Esophagus mucosa (tissue), 1 donor: ENCODE data around the gene KIF12. TPM values are rescaled to one million over a fixed set of nuclear protein-coding genes. Genes with fewer than 3 reads are reported as not detected.
"Not testable (repeated sequence)": the region's sequence is repeated elsewhere in the genome, so short reads cannot be mapped to it uniquely, and the experiment has no call there.

Experiments used
- ATAC-seq: fragments of 200-7000 bp; cut with Tn5 transposase; one replicate; pipeline ENCODE4 v1.9.1; 2020
- total RNA-seq: library from RNA; stranded (reverse); gene quantifications from one replicate; pipeline ENCODE4 v1.2.4, GENCODE V29; 2023
- donor health status: DM: yes; HTN: yes; CAD: no.

KIF12 gene
- total RNA-seq, 1 donor from 2014 or later: 0.56 TPM

DNA sequence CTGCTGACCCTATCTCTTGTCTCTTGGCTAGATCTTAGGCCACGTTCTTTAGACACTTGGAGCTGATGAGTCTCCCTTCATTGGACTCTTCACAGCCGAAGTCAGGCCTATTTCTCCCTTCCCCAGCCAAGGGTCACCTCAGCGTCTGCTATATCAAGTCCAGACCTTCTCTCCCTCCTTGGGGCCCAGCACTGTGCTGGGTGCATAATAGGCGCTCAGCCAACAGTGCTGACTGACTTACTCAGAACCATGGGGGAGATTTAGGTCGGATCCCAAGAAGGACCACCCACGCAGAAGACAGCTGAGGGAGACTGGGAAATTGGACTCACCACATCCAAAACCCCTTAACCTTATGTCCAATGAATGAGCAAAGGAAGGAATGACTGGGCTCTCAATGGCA is 15.4 kb downstream of the KIF12 start:
- ATAC-seq: no peak

- not testable (repeated sequence) for ATAC-seq
Measured at GRCh38 chr9:114082763-114083412, 16.2 kb downstream of the KIF12 start.

DNA sequence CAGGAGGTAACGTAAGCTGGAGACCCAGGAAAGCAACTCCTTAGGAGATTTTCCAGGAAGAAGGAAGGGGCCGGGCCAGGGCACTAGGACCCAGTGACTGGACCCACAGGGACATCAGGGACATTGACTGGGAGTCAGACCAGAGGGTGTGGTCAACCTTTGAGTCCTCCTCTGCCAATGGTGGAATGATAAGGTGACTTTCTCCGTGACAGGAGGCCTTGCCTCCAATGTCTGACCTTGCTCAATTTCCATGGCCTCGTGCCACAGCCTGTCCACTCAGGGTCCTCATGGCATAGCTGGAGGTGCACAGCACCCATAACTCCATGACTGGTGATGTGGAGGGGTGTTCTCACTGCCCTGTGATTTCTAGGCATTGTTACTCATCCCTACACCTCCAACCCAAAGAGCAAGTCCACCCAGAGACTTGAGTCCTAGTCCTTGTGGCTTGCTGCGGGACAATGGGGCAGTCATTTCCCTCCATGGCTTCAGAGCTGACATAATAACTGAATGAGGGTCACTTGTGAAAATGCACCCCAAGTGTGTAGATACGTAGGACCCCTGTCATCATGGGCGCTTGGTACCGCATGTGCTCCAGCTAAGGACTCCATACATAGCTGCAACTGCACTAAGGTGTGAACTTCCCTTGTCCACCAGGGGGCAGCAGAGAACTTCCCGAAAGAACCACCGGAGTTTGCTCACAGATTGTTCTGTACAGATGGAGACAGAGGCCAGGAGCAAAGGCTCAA is 16.9 kb downstream of the KIF12 start:
- peak; percentile 88 for ATAC-seq

DNA sequence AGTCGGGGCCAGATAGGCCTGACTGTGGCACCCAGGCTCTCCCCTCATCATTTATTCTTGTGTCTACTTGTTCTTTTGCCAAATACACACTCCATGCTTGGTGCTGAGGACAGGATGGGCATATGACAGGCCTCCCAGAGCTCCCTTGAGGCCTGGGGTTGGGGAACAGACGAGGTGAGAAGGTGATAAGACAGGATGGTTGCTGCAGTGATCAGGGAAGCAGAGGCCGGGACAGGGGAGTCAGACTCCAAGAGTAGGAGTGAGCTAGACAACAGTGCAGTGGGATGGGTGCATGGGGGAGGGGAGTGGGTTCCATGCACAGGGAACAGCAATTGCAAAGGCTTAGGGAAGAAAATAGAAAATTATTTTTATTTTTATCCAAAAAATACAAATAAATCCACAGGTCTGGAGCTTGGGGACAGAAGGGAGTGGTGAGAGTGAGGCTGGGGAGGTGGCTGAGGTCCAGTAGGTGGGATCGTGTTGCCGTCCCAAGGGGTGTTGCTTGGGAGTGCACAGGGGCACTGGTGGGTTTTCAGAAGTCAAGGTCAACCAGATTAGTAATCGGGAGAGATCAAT is 17.6 kb downstream of the KIF12 start:
- no peak for ATAC-seq

- no peak for ATAC-seq
Measured at GRCh38 chr9:114080773-114081440, 18.2 kb downstream of the KIF12 start.

DNA sequence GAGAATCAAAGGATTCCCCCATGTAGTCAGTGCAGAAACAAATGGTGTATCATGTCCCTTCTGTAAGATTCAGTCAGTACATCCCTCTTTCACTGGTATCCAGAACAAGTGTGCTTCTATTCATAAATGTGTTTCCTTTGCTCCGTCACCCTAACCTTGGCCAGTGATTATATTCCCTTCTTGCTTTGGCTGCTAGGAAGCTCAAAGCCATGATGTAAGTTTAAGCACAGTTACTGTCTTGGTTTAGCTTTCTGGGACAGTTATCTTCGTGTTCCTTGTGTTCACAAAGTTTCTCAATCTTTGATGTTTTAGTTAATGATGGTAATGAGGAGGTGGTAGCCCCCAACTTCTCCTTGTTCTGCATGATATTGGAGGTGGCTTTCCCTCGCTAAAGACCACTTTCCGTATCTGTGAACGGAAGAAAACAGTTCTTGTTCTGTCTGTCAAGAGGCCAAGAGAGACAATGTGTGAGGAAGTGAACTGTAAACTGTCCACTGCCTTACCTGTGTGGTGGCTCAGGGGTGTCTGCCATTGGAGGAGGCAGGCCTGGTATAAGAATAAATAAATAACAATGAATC is 18.8 kb downstream of the KIF12 start:
- no peak for ATAC-seq

DNA sequence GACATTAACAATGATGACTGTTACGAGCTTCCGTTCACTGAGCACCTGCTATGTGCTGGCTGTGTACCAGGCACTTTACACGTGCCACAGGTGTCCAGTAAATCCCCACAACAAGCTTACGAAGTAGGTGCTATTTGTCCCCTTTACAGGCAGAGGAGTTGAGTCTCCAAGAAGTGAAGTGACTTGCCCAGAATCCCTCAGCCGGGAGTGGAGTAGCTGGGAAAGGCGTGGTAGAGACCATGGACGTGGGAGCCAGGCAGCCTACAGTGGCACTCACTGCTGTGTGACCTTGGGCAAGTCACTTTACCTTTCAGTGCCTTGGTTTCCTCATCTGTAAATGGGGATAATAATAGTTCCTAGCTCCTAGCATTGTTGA is 20.3 kb downstream of the KIF12 start:
- ATAC-seq: no peak

- no peak for ATAC-seq
Measured at GRCh38 chr9:114078021-114078780, 20.9 kb downstream of the KIF12 start, which contains the start of gene AMBP. TSS of gene AMBP (minus strand) at chr9:114078300. CDS start at chr9:114078209, 91 bp downstream.

GRCh38 chr9:114077162-114077837 is 21.8 kb downstream of the KIF12 start:
- no peak for ATAC-seq

DNA sequence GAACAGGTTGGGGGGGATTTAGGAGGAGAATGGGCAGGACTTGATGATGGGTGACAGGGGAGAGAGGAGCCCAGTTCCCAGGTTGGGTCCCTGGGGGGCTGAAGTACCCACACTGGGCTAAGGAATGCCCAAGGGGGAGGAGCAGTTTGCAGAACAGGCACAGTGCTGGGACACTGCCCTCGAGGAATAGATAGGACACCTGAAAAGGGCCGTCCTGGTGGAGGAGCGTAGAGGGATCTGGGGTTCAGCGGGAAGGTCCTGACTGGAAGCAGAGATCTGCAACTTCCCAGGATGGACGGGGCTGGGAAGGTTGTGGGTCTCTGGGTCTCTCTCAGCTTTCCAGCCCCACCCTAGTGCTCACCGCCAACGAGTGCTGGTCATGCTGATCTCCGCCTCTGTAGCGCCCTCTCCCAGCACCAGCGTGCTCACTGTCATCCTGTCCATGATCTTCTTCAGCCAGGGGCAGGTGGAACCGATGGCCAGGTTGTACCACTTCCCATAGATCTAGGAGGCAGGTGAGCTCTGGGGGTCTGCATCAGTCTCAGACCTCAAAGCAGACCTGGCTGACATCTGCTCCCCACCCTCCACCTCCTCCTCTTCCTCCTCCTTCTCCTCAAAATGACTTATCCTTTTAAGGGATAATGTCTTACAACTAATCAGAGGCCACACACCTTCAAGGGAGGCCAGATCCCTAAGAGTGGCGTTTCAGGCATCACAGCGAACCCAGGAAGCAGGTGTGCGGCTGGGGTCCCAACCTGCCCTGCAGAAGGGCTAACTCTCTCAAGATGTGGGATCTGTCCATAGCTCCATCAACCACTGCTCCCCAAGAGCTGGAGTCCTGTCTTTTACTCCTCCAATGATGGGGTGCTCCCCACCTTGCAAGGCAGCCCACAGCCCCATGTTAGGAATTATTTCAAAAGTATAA is 22.6 kb downstream of the KIF12 start:
- ATAC-seq: no peak

DNA sequence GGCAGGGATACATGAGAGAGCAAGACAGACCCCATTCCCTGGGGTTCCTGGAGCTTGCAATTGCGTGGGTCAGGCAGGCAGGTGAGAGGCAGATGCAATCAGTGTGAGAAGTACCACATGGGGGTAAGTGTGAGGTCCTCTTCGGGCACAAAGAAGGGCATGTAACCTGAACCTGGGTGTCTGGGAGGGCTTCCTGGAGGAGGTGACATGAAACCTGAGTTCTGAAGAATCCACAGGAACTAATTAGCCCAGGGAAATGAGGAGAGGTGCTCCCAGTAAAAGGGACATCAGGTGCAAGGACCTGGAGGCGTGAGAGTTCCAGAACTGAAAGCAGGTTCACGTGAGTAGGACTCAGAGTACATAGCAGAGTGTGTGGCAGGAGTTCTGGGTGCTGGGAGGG is 23.5 kb downstream of the KIF12 start:
- ATAC-seq: no peak

- ATAC-seq: peak; percentile 60
Measured at GRCh38 chr9:114072184-114073140, 26.6 kb downstream of the KIF12 start.

GRCh38 chr9:114071197-114071795 is 27.8 kb downstream of the KIF12 start:
- ATAC-seq: peak; percentile 76

DNA sequence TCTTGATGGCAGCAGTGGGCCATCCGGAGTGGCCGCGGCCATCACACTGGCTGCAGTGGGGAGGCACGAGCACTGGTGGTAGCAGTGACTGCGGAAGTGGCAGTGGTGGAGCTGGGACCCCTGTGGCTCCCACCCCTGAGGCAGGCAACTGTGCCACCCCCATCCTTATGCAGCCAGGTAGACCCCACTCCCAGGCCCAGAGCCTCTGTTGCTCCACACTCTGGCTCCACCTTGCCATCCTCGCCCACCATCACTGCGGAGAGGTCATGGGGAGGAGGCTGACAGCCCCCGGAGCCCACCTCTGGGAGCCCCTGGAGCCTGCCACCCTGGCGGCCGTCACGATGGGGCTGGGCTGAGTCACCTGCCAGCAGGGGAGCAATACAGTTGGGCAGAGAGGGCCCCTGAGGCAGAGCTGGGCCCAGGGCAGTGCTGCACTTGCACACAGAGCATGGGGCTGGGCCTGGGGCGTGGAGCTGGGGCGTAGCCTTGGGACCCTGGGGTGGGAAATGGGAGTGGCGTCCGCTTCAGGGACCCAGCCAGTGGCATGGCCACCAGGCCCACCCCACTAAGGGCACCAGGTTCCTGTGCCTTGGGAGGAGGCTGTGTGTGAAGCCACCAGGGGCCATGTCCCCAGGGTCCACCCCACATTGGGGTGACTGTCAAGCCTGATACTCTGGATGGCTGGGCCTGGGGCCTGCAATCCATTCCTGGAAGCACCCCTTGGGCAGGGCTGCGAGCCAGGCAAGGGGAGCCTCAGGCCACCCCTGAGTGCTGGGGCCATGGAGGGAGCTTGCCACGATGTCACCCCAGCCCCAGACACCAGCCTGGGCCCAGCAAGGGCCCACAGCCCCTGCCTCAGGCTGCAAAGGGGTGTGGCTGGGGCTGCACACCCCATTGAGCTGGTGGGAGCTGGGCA is 28.6 kb downstream of the KIF12 start:
- ATAC-seq: peak; percentile 33

DNA sequence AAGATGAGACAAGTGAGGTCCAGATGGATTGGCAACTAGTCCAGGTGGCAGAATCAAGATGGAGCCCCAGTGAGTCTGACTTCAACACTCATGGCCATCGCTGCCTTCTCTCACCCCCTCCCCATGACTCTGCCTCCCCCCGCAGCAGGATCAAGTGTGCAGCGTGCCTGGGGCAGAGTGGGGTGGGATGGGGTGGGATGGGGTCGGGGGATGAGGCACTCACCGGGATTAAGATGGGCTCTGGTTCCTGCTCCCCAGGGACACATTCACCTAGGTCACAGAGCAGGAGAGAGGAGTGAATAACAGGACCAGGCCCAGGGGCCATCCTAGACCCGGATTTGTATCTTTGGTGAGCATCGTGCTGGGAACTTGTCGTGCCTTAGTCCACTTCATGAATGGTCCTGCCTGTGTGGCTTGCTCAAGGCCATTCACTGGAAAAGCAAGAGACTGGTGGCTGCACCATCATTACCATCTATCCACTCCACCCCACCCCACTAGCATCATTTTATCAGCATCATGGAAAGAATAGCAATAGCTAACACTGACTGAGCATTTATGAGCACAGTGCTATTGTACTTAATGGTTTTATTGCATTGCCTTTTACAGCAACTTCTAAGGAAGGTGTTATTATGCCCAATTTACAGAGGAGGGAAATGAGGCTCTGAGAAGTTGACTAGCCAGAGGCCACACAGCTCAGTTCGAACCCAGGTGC is 29.5 kb downstream of the KIF12 start:
- ATAC-seq: no peak

DNA sequence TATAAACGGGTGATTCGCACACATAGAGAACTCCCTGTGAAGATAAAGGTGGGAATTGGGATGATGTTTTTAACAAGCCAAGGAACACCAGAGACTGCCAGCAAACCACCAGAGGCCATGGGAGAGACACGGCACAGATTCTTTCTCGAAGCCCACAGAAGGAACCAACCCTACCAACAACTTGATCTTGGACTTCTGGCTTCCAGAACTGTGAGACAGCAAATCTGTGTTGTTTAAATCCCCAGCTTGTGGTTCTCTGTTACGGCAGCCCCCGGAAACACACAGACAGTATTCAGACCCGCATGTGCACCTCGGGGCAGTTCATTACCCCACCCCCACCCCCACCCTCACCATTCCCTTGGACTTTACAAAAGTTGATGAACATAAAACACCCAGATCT is 33.8 kb downstream of the KIF12 start:
- ATAC-seq: no peak
